HepG2 (cell line): ENCODE results near the gene CDC42BPG. TPM values are rescaled to one million over a fixed set of nuclear protein-coding genes. Genes with fewer than 3 reads are reported as not detected.

ENCODE experiments used
- DBP ChIP-seq: sonication (generic); formaldehyde crosslinking; IDR thresholded peaks from 2 replicates; pipeline ENCODE4 v1.4.0; 2020; ENCODE audit warnings: missing genetic modification reagents; ENCODE audit errors: not compliant biosample characterization
- HDAC6 ChIP-seq: fragments of 200-600 bp; sonication (generic); IDR thresholded peaks from 2 replicates; pipeline ENCODE4 v1.7.0; 2017; ENCODE audit warnings: mild to moderate bottlenecking, antibody characterized with exemption, low read length, low read depth
- KDM5A ChIP-seq: fragments of 200-600 bp; sonication (generic); IDR thresholded peaks from 2 replicates; pipeline ENCODE4 v1.7.0; 2018; ENCODE audit warnings: antibody characterized with exemption, mild to moderate bottlenecking, low read length, borderline replicate concordance
- NR2C2 ChIP-seq: sonication (generic); formaldehyde crosslinking; IDR thresholded peaks from 2 replicates; pipeline ENCODE4 v1.4.0; 2020; ENCODE audit warnings: missing genetic modification reagents, mild to moderate bottlenecking, moderate library complexity, borderline replicate concordance
- PAWR ChIP-seq: sonication (generic); formaldehyde crosslinking; IDR thresholded peaks from 2 replicates; pipeline ENCODE4 v1.4.0; 2020; ENCODE audit warnings: missing genetic modification reagents, mild to moderate bottlenecking, borderline replicate concordance
- POLR2G ChIP-seq: fragments of 200-400 bp; formaldehyde crosslinking; IDR thresholded peaks from 2 replicates; pipeline ENCODE4 v1.6.1; 2018; ENCODE audit warnings: mild to moderate bottlenecking, low read depth, low read length, moderate library complexity
- RARA ChIP-seq: IDR thresholded peaks from 2 replicates; pipeline ENCODE4 v1.6.1; 2016; ENCODE audit warnings: missing genetic modification reagents, missing compliant biosample characterization
- SOX5 ChIP-seq: IDR thresholded peaks from 2 replicates; pipeline ENCODE4 v1.6.1; 2016; ENCODE audit warnings: borderline replicate concordance
- SP140L ChIP-seq: sonication (generic); formaldehyde crosslinking; IDR thresholded peaks from 2 replicates; pipeline ENCODE4 v1.4.0; 2020; ENCODE audit warnings: missing genetic modification reagents, borderline replicate concordance
- TCF12 ChIP-seq, 2 experiments: fragments of 450-650 bp in 1 of 2; sonication (generic) in 1 of 2; formaldehyde crosslinking in 1 of 2; IDR thresholded peaks; 2 replicates each; pipeline versions ENCODE4 v1.6.1 to v1.8.0; 2017 to 2022; ENCODE audit warnings: antibody characterized with exemption in 1 of 2, mild to moderate bottlenecking in 1 of 2, missing genetic modification reagents in 1 of 2, moderate library complexity in 1 of 2
- TEF ChIP-seq: sonication (generic); formaldehyde crosslinking; IDR thresholded peaks from 2 replicates; pipeline ENCODE4 v1.5.0; 2020; ENCODE audit warnings: missing genetic modification reagents
- ZFX ChIP-seq: sonication (generic); formaldehyde crosslinking; IDR thresholded peaks from 2 replicates; pipeline ENCODE4 v1.4.0; 2020; ENCODE audit warnings: mild to moderate bottlenecking, low read depth, missing genetic modification reagents, moderate library complexity
- ZNF10 ChIP-seq: sonication (generic); formaldehyde crosslinking; IDR thresholded peaks from 2 replicates; pipeline ENCODE4 v1.4.0; 2020; ENCODE audit warnings: mild to moderate bottlenecking, low read depth, missing genetic modification reagents, borderline replicate concordance
- ZNF18 ChIP-seq: sonication (generic); formaldehyde crosslinking; IDR thresholded peaks from 2 replicates; pipeline ENCODE4 v1.8.0; 2022; ENCODE audit warnings: mild to moderate bottlenecking, missing genetic modification reagents; ENCODE audit not compliant: insufficient replicate concordance
- ZNF235 ChIP-seq: sonication (generic); formaldehyde crosslinking; IDR thresholded peaks from 2 replicates; pipeline ENCODE4 v1.8.1; 2023; ENCODE audit warnings: mild to moderate bottlenecking, missing genetic modification reagents, borderline replicate concordance
- ZNF460 ChIP-seq: sonication (generic); formaldehyde crosslinking; IDR thresholded peaks from 2 replicates; pipeline ENCODE4 v1.5.1; 2020; ENCODE audit warnings: missing genetic modification reagents, mild to moderate bottlenecking, borderline replicate concordance
- ZNF468 ChIP-seq: sonication (generic); formaldehyde crosslinking; IDR thresholded peaks from 2 replicates; pipeline ENCODE4 v1.8.0; 2022; ENCODE audit warnings: mild to moderate bottlenecking, moderate library complexity, missing genetic modification reagents
- ZNF512 ChIP-seq: sonication (generic); formaldehyde crosslinking; IDR thresholded peaks from 2 replicates; pipeline ENCODE4 v1.4.0; 2020; ENCODE audit warnings: mild to moderate bottlenecking, missing genetic modification reagents
- ZNF550 ChIP-seq: sonication (generic); formaldehyde crosslinking; IDR thresholded peaks from 2 replicates; pipeline ENCODE4 v1.4.0; 2020; ENCODE audit warnings: mild to moderate bottlenecking, missing genetic modification reagents, borderline replicate concordance
- ZNF607 ChIP-seq: sonication (generic); formaldehyde crosslinking; IDR thresholded peaks from 2 replicates; pipeline ENCODE4 v1.5.1; 2020; ENCODE audit warnings: missing genetic modification reagents, mild to moderate bottlenecking, borderline replicate concordance
- ZNF704 ChIP-seq: sonication (generic); formaldehyde crosslinking; IDR thresholded peaks from 2 replicates; pipeline ENCODE4 v1.8.1; 2023; ENCODE audit warnings: mild to moderate bottlenecking, inconsistent platforms, moderate library complexity, missing genetic modification reagents, borderline replicate concordance
- ZNF775 ChIP-seq: sonication (generic); formaldehyde crosslinking; IDR thresholded peaks from 2 replicates; pipeline ENCODE4 v1.4.0; 2020; ENCODE audit warnings: missing genetic modification reagents, mild to moderate bottlenecking, moderate library complexity, borderline replicate concordance
- ZNF878 ChIP-seq: sonication (generic); formaldehyde crosslinking; IDR thresholded peaks from 2 replicates; pipeline ENCODE4 v1.8.1; 2023; ENCODE audit warnings: mild to moderate bottlenecking, missing genetic modification reagents, moderate library complexity
- polyA plus RNA-seq, 8 experiments: library from polyadenylated mRNA; depleted of rRNA in 3 of 8; stranded (reverse) in 7 of 8; unstranded in 1 of 8; fragments of >200 nt; fragmentation: Illumina TruSeq in 4 of 8; extraction: Trizol in 4 of 8; gene quantifications; 2 replicates each; pipeline versions ENCODE4 v1.2.1 to v1.2.3, GENCODE V29; 2011 to 2016; ENCODE audit warnings: low read depth in 4 of 8, missing spikeins in 1 of 8, mixed read lengths in 1 of 8; ENCODE audit not compliant: insufficient read depth in 1 of 8
- total RNA-seq, 5 experiments: library from RNA; depleted of rRNA; stranded (reverse); fragments of >200 nt; fragmentation: Illumina TruSeq; extraction: Trizol; gene quantifications; 2 replicates each; pipeline ENCODE4 v1.2.3, GENCODE V29; 2016; ENCODE audit warnings: low read depth in 1 of 5

CDC42BPG gene
- total and polyA plus RNA-seq, 2 of the 13 experiments (the other 11 are each of a cell fraction or from before 2014, with no cell fraction given): 0.55 to 1.4 TPM

- TF ChIP-seq SP140L (CRISPR knock-in tag): no peak
- TF ChIP-seq ZNF704: no peak; the same call in 1 of the 2 replicates
- TF ChIP-seq POLR2G: peak; percentile 43
- TF ChIP-seq TCF12 (IDR thresholded peaks at IDR 0.05): no peak
- TF ChIP-seq TCF12 (CRISPR knock-in tag; IDR thresholded peaks at IDR 0.05): no peak
- no peak; the same call in 1 of the 2 replicates for TF ChIP-seq NR2C2
- TF ChIP-seq PAWR (CRISPR knock-in tag): no peak
- TF ChIP-seq ZNF460 (CRISPR knock-in tag): no peak
- TF ChIP-seq ZNF550 (CRISPR knock-in tag): no peak
- peak; percentile 63 for TF ChIP-seq ZFX
- no peak for TF ChIP-seq DBP (CRISPR knock-in tag)
- TF ChIP-seq ZNF18: no peak
- TF ChIP-seq ZNF512 (CRISPR knock-in tag): no peak
- no peak for TF ChIP-seq ZNF775 (CRISPR knock-in tag)
- no peak for TF ChIP-seq KDM5A
- no peak for TF ChIP-seq HDAC6
- TF ChIP-seq RARA (CRISPR knock-in tag): no peak
- TF ChIP-seq TEF: no peak
- TF ChIP-seq ZNF10 (CRISPR knock-in tag): no peak
- no peak; the same call in 1 of the 2 replicates for TF ChIP-seq ZNF607 (CRISPR knock-in tag)
- TF ChIP-seq ZNF878 (CRISPR knock-in tag): no peak
- peak; percentile 43; the same call in 1 of the 2 replicates for TF ChIP-seq SOX5
- no peak for TF ChIP-seq ZNF468
- no peak for TF ChIP-seq ZNF235
Observed at GRCh38 chr11:64887757-64888405, 43.4 kb upstream of the CDC42BPG start (continued).
